Motor neuron (in vitro differentiated cells): ENCODE measurements around the gene IL18RAP. TPM values are rescaled to one million over a fixed set of nuclear protein-coding genes. Genes with fewer than 3 reads are reported as not detected.
A peak's percentile ranks its signal among the peaks of the same experiment; 100 is the strongest.

Experiments
- ATAC-seq, 8 experiments: fragments of 200-7000 bp; cut with Tn5 transposase; replicated peaks in 6 of 8; 2 replicates each; pipeline ENCODE4 v1.8.0; 2021; ENCODE audit warnings: mild to moderate bottlenecking in 8 of 8, moderate library complexity in 8 of 8
- H3K27ac ChIP-seq, 2 donors: fragments of 250-450 bp; sonication (Bioruptor Pico); 2 replicates each; pipeline ENCODE4 v1.9.0; 2021; ENCODE audit warnings: antibody characterized with exemption in 2 of 2, mild to moderate bottlenecking in 2 of 2, moderate library complexity in 1 of 2
- H3K4me1 ChIP-seq, 2 donors: fragments of 250-450 bp; sonication (Bioruptor Pico); replicated peaks in 1 of 2; 2 replicates each; pipeline ENCODE4 v1.6.1; 2021; ENCODE audit warnings: antibody characterized with exemption in 2 of 2, mild to moderate bottlenecking in 2 of 2, moderate library complexity in 1 of 2
- H3K4me3 ChIP-seq, 5 donors: fragments of 250-450 bp; sonication (Bioruptor Pico); 2 replicates each; pipeline ENCODE4 v1.9.0; 2021; ENCODE audit warnings: antibody characterized with exemption in 5 of 5, mild to moderate bottlenecking in 5 of 5, moderate library complexity in 4 of 5
- WGBS, 10 experiments: fragments of 450-650 bp; shearing (Covaris generic); methylation state at CpG; one replicate each; pipeline ENCODE4 v1.0.0; 2022; 5-methylcytosine and 5-hydroxymethylcytosine counted together
- in situ Hi-C, 9 experiments: fragments of 400-800 bp; cut with MboI; loops; one replicate each; pipeline ENCODE4 v1.15.0; 2021; ENCODE audit warnings: low sequenced_read_pairs in 9 of 9, low pct_unique_long_range_greater_than_20kb in 2 of 9; ENCODE audit not compliant: unreplicated experiment in 9 of 9
- total RNA-seq, 8 experiments: library from RNA; unstranded; fragments of 300-600 nt; gene quantifications; 2 replicates each; pipeline versions ENCODE4 v1.2.3 to v1.2.4, GENCODE V29; 2022

Gene IL18RAP
- total RNA-seq, 8 experiments from 2014 or later: 0.20 to 3.6 (median 1.9) TPM; not detected in 4

DNA sequence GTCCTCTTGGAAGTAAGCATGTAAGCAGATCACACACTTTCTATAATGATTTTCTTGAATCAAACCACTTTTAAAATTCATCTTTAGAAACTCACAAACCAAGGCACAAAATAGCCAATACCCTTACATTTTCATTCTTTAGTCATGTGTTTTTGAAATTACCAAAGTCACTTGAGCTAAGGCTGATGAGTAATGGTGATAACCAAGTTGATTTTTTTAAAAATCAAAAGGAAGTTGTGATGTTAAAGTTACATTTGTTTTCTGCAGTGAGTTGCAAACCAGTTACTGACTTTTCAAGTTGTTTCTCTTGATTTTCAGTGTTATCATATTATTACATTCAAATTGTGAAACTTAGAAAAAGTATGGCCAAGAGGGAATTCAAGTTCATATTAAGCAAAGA lies 21.5 kb upstream of the IL18RAP start:
- peak in 2 of 8 experiments; percentile 29 to 46 for ATAC-seq
- in situ Hi-C loops: no loop called here
- H3K4me3 ChIP-seq: no peak overlapping the region
- no peak overlapping the region for H3K27ac ChIP-seq
- H3K4me1 ChIP-seq: no peaks in the 10 kb centered on the region

- in situ Hi-C loops: no loop called here
- H3K4me3 ChIP-seq: no peak overlapping the region
Measured at GRCh38 chr2:102401865-102402264, 21.1 kb upstream of the IL18RAP start.

DNA sequence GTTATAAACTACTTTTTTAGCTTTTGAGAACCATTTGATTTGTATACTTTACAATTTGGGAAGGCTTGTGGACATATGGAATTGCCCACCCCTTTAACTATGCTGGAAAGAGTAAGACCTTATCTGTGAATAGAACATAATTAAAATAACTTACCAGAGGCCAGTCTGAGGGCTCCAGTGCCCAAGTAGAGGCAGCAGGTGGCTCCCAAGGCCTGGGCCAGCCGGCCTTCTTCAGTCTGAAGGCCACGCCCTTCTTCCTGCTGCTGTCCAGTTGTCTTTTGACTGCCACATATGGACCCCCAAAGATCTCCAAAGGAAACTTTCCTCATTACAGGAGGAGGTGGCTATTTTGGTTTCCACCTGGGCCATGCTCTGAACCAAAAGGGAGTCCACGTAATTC lies 12.0 kb upstream of the IL18RAP start:
- in situ Hi-C loops: no loop called here
- WGBS, 10 experiments: 57 to 100% (median 83%) methylated on average over 1 to 3 of the region's 3 CpGs; no CpG with 5 or more reads in 4 of the 10 experiments
- Histone ChIP-seq H3K4me3 (no peak overlapping the region), H3K4me1 (no peaks in the 10 kb centered on the region), H3K27ac (no peak overlapping the region)
- ATAC-seq: no peak

More at GRCh38 chr2:102401865-102402264, 21.1 kb upstream of the IL18RAP start:
- ATAC-seq: peak in 3 of 8 experiments; percentile 54 to 68 (median 61)
- no peaks in the 10 kb centered on the region for H3K4me1 ChIP-seq
- H3K27ac ChIP-seq: no peak overlapping the region
- WGBS, 10 experiments: 0 to 100% (median 92%) methylated on average over 1 to 2 of the region's 2 CpGs

- in situ Hi-C loops: no loop called here
- Histone ChIP-seq H3K4me3 (no peak overlapping the region), H3K27ac (no peak overlapping the region), H3K4me1 (no peaks in the 10 kb centered on the region)
- WGBS, 10 experiments: 59 to 100% (median 80%) methylated on average over 1 to 3 of the region's 3 CpGs
- ATAC-seq: no peak
Measured at GRCh38 chr2:102412199-102412598, 10.8 kb upstream of the IL18RAP start.

- in situ Hi-C loops: no loop called here
Measured at GRCh38 chr2:102417946-102418345, 5.0 kb upstream of the IL18RAP start.

GRCh38 chr2:102418421-102418961 lies 4.5 kb upstream of the IL18RAP start:
- in situ Hi-C loops: no loop called here

More at GRCh38 chr2:102417946-102418345, 5.0 kb upstream of the IL18RAP start:
- Histone ChIP-seq H3K4me3 (no peak overlapping the region), H3K4me1 (no peaks in the 10 kb centered on the region), H3K27ac (no peak overlapping the region)
- WGBS, 10 experiments: 80 to 100% (median 88%) methylated on average over 1 of the region's 1 CpG; no CpG with 5 or more reads in 1 of the 10 experiments
- ATAC-seq: no peak

DNA sequence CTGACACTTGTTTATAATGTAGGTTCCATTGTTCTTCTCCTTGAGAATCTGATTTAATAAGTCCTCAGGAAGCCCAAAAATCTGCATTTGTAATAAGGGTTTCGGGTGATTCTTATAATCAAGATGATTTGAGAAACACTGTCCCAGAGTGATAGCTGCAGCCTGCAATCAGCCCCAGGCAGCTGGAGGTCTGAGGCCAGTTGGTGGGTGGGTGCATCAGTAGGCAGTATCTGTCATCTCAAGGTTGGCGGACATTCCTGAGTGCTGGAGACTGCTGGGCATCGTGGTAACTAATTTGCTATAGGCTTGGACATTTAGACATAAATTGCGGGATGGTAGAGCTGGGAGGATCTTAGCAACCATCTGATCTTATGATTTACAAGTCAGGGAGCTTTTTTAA lies 2.7 kb upstream of the IL18RAP start:
- ATAC-seq: no peak
- Histone ChIP-seq H3K4me1 (no peaks in the 10 kb centered on the region), H3K27ac (no peak overlapping the region), H3K4me3 (no peak overlapping the region)
- 46 to 100% (median 80%) methylated on average over 2 to 4 of the region's 4 CpGs; no CpG with 5 or more reads in 2 of the 10 experiments for WGBS, 10 experiments
- in situ Hi-C loops: no loop called here

More at GRCh38 chr2:102418421-102418961, 4.5 kb upstream of the IL18RAP start:
- Histone ChIP-seq H3K4me3 (no peak overlapping the region), H3K4me1 (no peaks in the 10 kb centered on the region), H3K27ac (no peak overlapping the region)
- ATAC-seq: no peak
- 8 to 71% (median 40%) methylated on average over 1 to 2 of the region's 2 CpGs; no CpG with 5 or more reads in 1 of the 10 experiments for WGBS, 10 experiments

DNA sequence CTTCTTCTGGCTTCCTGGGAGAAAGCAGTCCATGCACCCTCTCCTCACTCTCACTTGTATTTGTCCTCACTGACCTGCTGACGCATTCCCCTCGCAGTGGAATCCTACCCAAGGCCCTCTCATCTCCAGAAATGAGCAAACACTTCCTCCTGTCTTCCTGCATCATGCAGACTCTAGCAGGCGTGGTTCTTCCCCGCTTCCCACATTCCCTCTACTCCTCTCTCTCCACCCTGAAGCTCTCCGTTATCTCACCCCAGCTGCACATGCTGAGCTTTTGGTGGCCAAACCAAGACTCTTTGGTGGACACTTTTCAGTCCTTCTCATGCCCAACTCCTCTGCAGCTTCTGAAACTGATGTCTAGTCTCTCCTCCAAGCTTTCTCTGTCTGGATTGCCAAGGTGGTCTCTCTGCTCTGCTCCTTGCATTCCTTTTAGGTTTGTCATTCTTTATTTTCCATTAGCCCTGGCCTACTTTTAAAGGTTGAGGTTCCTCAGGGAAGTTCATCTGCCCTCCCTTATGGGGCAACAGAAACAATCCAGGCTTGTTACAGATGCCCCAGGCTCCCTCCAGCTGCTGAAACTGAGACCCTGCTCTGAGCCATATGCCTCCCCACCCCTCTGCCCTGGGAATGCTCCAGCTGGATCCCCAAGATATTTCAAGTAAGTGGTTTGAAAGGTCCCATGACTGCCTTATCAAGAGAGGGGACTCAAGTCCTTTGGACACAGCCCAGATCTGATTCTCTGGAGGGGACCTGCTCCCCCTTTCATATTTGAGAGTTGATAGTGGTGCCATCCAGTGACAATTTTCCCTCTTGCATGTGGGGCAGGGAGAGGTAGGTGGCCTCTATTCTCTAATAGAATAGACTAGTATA lies 835 bp upstream of the IL18RAP start:
- ATAC-seq: peak in 1 of 8 experiments; percentile 33

DNA sequence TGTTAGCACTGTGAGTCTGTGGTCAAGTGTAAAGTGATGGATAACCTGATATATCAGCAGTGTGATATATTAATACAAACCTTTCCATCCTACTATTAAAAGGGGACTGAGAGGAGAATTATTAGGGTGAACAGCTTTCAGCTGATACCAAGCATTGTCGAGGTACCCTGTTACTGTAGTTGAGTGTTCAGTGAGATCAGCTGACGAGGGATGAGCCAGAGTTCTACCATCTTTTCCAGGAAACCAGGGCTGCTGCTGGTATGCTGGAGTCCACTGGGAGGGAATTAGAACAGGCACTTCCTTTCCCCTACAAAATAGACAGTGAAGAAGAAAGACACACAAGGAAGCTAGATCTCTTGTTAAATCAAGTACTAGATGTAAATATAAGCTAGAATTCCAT lies 408 bp downstream of the IL18RAP start:
- Histone ChIP-seq H3K4me3 (no peak overlapping the region), H3K27ac (no peak overlapping the region), H3K4me1 (no peaks in the 10 kb centered on the region)
- no peak for ATAC-seq
- 0 to 100% (median 65%) methylated on average over 1 to 2 of the region's 2 CpGs; no CpG with 5 or more reads in 2 of the 10 experiments for WGBS, 10 experiments
- in situ Hi-C loops: no loop called here

More for the DNA sequence above, 835 bp upstream of the IL18RAP start:
- 66 to 87% (median 85%) methylated on average over 1 to 5 of the region's 5 CpGs; no CpG with 5 or more reads in 3 of the 10 experiments for WGBS, 10 experiments
- H3K27ac ChIP-seq: no peak overlapping the region
- in situ Hi-C loops: no loop called here
- no peaks in the 10 kb centered on the region for H3K4me1 ChIP-seq
- no peak overlapping the region for H3K4me3 ChIP-seq

DNA sequence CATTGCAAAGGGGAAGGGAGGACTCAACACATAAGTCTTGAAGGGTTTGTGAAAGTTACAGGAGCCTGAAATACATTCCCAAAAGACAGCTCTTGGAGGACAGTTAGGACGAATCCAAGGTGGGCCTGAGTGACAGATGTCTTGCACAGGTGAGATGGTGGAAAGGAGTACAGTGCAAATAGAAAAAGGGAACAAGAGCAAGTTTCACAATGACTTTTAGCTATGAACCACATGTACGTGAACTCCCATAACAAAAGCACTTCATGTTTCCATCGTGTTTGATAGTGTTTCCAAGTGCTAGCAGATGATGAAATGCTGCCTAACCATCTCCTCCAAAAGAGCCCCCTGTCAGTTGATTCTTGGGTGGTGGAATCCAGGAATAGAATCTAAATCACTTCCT lies 1.8 kb downstream of the IL18RAP start:
- in situ Hi-C loops: loop anchor here in 3 of 9 experiments (25.0 kb wide), 3 partner anchors 162 to 537 kb away; no protein-coding TSS in a partner anchor
- H3K4me3 ChIP-seq: no peak overlapping the region
- ATAC-seq: no peak
- no peaks in the 10 kb centered on the region for H3K4me1 ChIP-seq
- no peak overlapping the region for H3K27ac ChIP-seq
- 0 to 86% (median 59%) methylated on average over 1 to 3 of the region's 3 CpGs; no CpG with 5 or more reads in 2 of the 10 experiments for WGBS, 10 experiments

- Histone ChIP-seq H3K27ac (no peak overlapping the region), H3K4me1 (no peaks in the 10 kb centered on the region), H3K4me3 (no peak overlapping the region)
- in situ Hi-C loops: loop anchor here in 3 of 9 experiments (25.0 kb wide), 3 partner anchors 163 to 538 kb away; no protein-coding TSS in a partner anchor
- ATAC-seq: no peak
- 38 to 100% (median 69%) methylated on average over 1 to 5 of the region's 5 CpGs; no CpG with 5 or more reads in 1 of the 10 experiments for WGBS, 10 experiments
Measured at GRCh38 chr2:102425441-102426132, 2.6 kb downstream of the IL18RAP start.

GRCh38 chr2:102427249-102427648 lies 4.3 kb downstream of the IL18RAP start:
- ATAC-seq: no peak
- no peak overlapping the region for H3K27ac ChIP-seq
- no peak overlapping the region for H3K4me3 ChIP-seq
- H3K4me1 ChIP-seq: no peaks in the 10 kb centered on the region
- 0 to 57% (median 11%) methylated on average over 1 of the region's 1 CpG; no CpG with 5 or more reads in 3 of the 10 experiments for WGBS, 10 experiments
- in situ Hi-C loops: loop anchor here in 3 of 9 experiments (25.0 kb wide), 3 partner anchors 165 to 540 kb away; no protein-coding TSS in a partner anchor
